ENCODE measurements around the gene GNB1L.
"Not testable (repeated sequence)": the region's sequence is repeated elsewhere in the genome, so short reads cannot be mapped to it uniquely, and the experiment has no call there.

Gene GNB1L

DNA sequence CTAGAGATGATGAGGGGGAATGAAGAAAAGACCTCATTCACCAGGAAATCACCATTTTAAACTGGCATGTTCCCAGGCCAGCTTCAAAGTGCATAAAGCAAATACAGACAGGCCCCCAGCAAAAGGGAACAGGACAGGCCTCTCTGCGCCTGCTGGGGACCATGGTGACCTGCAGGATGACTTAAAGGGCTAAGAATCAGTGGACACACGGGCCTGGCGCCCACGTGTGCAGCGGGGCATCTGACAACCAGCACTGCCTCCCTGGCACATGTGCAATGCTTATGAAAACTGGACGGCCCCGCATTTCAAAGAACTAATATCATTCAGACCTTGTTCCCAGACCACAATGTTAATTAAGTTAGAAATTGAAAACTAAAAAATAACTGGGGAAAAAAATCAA lies 58.5 kb downstream of the GNB1L start:
- DNase-seq (ENCODE audit: low read depth in 2 of 2): no peak

DNA sequence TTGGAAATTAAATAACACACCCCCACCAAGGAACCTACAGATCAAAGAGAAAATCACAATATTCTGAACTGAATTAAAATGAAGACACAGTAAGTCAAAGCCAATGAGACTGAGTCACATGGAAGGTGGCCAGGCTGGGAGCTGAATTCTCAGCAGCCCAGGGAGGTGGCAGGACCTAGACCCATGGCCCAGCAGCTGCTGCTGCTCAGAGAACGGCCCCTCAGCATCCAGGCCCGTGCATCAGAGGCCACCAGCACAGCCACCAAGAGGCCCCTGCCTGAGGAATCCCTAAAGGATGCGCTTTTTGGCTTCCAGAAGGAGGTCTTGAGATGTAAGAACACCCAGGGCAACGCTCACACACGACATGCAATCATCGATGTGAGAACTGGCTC lies 59.1 kb downstream of the GNB1L start:
- DNase-seq (ENCODE audit: low read depth in 2 of 2): no peak

DNA sequence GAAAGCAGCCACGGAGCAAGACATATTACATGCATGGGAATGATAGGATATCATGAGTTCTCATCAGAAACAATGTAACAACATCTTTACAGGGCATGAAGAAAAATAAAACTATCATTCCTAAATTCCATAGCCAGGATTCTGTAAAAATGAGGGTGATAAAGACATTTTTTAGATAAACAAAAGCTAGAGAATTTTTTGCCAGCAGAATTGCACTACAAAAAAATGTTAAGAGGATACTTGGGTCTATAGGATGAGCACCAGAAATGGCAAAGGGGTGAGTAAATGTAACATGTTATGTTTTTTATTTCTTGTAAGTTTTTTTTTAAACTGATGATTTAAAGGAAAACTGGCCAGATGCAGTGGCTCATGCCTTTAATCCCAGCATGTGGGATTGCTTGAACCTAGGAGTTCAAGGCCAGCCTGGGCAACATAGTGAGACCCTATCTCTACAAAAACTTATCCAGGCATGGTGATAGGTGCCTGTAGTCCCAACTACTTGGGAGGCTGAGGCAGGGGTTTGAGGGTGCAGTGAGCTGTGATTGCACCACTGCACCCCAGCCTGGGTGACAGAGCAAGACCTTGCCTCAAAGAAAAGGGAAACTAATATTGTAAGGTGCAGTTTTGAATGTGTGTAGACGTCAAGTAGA lies 60.9 kb downstream of the GNB1L start:
- no peak for DNase-seq (ENCODE audit: low read depth in 2 of 2)

DNA sequence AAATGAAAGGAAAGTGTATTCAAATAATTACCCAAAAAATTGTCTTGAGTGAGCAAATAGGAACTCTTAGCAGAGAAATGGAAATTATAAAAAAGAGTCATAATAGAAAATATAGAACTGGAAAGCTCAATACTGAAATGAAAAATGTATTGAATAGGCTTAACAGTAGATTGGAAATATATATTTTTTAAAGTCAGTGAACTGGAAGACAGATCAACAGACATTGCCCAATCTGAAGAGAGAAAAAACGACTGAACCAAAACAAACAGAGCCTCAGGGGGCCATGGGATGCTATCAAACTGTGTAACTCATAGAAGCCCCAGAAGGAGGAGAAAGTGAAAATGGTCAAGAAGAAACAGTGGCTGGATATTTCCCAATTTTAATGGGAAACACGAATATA lies 61.5 kb downstream of the GNB1L start:
- no peak for DNase-seq (ENCODE audit: low read depth in 2 of 2)

- DNase-seq (ENCODE audit: low read depth in 2 of 2): not testable (repeated sequence)
Observed at GRCh38 chr22:19792383-19792896, 62.2 kb downstream of the GNB1L start.

- no peak for DNase-seq (ENCODE audit: low read depth in 2 of 2)
Observed at GRCh38 chr22:19791894-19792293, 62.8 kb downstream of the GNB1L start.

- DNase-seq (ENCODE audit: low read depth in 2 of 2): no peak
Observed at GRCh38 chr22:19791243-19791642, 63.4 kb downstream of the GNB1L start.

- DNase-seq (ENCODE audit: low read depth in 2 of 2): no peak
Observed at GRCh38 chr22:19789828-19790227, 64.8 kb downstream of the GNB1L start.

- no peak for DNase-seq (ENCODE audit: low read depth in 2 of 2)
Observed at GRCh38 chr22:19789406-19789805, 65.3 kb downstream of the GNB1L start.

- no peak for DNase-seq (ENCODE audit: low read depth in 2 of 2)
Observed at GRCh38 chr22:19788661-19789225, 65.9 kb downstream of the GNB1L start.

GRCh38 chr22:19787849-19788141 lies 66.9 kb downstream of the GNB1L start:
- DNase-seq (ENCODE audit: low read depth in 2 of 2): no peak

DNA sequence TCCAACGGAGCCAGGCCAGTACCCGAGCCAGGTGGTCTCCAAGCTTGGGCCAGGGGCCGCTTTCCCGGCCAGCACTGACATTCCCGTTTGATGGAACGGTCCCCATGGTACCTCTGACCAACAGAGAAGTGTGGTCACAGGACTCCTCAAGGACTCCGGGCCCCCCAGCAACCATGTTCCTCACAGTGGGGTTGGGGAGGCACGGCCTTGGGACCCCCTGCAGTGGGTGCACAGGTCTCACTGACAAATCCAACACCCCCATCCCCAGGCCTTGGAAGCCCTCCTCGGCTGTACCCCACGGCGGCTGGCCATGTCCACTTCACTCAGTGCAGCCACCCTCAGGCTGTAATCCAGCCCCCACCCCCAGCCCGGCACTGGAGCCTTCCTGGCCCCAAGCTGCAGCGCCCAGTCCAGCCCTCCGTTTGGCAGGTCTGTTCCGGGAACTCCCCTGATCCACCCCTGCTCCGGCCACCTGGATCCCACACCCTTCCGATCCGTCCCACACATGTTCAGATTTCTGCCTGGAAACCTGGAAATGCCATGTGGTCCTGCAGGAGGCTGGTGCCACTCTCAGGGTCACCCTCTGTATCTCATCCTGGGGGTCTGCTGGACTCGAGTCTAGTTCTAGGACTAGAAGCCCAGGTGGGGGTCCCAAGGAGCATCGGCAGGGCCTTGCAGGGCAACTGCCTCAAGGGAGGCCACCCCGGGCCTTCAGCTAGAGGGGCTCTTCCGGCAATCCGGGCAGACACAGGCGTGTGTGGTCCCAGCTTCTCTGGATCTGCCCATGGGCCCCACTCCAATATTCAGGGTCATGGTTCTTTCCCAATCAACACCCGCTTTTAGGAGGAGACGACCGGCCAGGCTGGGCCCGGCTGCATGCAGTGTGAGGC lies 67.5 kb downstream of the GNB1L start:
- no peak for DNase-seq (ENCODE audit: low read depth in 2 of 2)

DNA sequence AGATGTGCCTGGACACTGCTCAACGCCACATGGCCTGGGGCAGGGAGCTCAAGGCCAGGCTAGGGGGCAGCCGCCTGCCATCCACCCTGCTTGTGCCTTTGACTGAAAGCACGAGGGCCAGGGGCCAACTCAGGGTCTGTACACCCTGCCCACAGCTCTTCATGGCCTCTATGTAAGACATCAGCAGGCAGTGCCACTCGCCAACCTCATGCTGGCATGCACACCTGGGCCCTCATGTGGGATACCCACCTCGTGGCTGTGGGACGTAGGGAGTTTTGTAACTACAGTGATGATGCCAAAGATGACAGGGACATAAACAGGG lies 68.4 kb downstream of the GNB1L start:
- no peak for DNase-seq (ENCODE audit: low read depth in 2 of 2)

DNA sequence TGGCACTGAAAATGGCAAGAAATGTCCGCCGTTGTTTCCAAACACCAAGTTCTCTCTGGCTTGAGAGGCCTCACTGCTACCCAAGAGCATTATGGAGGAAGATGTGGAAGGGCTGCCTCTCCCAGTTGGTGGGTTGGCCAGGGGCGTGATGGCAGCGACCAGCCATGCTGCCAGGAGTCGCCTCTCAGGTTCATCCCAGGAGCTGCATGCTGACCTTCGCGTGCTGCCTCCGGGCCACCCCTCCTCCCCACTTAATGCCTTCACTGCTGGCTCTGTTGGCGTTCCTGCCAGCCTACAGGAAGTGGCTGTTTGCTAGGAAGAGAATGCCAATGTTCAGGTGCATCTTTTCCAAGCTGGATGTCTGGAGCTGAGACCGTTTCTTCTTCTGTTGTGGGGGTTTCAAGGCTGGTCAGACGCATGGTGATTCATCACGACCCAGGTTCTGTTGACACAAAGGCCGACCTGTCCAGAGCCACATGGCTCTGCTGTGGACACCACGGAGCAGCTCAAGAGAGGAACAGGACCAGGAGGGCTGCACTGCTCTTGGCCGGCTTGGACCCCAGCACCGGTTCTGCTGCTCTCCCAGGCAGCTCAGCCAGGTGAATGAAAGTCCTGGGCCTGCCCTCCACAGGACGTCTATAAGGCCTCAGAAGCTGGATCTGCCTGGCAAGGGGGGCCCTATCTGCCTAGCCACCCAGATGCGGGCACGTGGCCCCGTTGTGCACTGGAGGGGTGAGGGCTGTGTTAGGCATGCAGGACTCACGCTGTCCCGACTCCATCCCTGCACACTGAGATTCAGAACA lies 69.0 kb downstream of the GNB1L start:
- DNase-seq (ENCODE audit: low read depth in 2 of 2): no peak

GRCh38 chr22:19784384-19785175 lies 70.1 kb downstream of the GNB1L start:
- DNase-seq (ENCODE audit: low read depth in 2 of 2): no peak

DNA sequence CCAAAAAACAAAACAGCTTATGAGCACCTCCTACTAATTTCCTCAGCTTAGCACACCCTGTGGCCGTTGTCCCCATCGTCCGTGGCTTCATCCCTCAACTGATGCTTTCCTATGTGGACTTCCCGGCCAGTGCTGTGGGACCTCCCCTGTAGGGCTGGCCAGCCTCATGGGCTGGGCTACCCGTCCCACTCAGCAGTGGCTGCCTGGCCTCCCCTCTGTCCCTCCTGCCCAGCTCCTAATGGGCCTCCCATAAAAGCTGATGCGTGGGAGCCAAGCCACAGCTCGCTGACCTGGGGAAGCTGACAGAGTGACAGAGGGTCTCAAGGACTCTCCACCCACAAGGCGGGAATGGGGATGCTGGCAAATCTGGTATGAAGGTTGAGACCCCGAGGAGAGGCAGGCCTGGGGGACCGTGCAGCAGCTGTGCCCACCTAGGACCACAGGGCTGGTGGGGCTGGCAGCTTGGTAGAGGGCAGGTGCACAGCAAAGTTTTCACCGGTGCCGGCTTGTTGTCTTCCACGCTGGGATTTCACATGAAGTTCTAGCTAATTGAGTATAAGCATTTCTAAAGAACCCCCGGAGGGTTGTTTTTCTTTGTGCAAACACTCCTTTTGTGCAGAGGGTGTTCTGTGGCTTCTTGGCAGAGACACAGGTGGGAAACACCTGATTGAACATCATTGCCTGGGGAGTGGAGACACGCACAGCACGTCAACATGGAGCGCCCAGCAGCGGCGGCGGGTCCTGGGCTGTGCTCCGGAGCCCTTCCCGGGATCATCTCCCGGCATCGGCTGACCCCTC lies 70.9 kb downstream of the GNB1L start:
- no peak for DNase-seq (ENCODE audit: low read depth in 2 of 2)

GRCh38 chr22:19782533-19782932 lies 72.1 kb downstream of the GNB1L start:
- DNase-seq (ENCODE audit: low read depth in 2 of 2): no peak

GRCh38 chr22:19779685-19780268 lies 74.9 kb downstream of the GNB1L start:
- no peak for DNase-seq (ENCODE audit: low read depth in 2 of 2)

DNA sequence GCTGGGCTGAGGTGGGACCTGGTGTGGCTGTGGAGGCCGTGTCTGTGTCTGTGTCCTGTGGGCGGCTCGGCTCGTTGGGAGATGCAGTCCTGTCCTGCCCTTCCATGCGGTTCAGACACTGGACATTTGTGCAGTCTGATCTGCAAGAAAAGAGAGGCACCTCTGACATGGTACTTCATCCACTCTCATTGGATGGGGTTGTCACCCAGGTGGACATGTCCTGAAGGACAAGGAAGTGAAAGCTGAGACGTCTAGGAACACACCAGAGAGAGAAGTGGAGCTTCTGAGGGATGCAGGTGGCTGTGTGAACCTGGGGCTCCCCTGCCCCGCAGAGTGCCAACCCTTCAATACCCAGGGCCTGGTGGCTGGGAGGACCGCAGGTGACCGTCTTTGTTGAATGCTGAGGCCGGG lies 75.7 kb downstream of the GNB1L start:
- no peak for DNase-seq (ENCODE audit: low read depth in 2 of 2)

DNA sequence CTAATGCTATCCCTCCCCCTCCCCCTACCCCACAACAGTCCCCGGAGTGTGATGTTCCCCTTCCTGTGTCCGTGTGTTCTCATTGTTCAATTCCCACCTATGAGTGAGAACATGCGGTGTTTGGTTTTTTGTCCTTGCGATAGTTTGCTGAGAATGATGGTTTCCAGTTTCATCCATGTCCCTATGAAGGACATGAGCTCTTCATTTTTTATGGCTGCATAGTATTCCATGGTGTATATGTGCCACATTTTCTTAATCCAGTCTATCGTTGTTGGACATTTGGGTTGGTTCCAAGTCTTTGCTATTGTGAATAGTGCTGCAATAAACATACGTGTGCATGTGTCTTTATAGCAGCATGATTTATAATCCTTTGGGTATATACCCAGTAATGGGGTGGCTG lies 77.5 kb downstream of the GNB1L start:
- not testable (repeated sequence) for DNase-seq (ENCODE audit: low read depth in 2 of 2)
